ENCODE measurements around the gene C19orf73. TPM values are rescaled to one million over a fixed set of nuclear protein-coding genes. Genes with fewer than 3 reads are reported as not detected.

C19orf73 gene, protein sequence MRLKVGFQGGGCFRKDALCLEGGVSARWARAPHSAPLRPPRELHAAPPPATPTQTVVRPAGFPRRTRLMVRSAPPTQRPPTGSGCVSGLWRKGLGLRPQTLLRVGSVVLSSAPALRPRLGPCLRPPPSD
- total RNA-seq = 0.73 and 1.2 TPM in 2 replicates

DNA sequence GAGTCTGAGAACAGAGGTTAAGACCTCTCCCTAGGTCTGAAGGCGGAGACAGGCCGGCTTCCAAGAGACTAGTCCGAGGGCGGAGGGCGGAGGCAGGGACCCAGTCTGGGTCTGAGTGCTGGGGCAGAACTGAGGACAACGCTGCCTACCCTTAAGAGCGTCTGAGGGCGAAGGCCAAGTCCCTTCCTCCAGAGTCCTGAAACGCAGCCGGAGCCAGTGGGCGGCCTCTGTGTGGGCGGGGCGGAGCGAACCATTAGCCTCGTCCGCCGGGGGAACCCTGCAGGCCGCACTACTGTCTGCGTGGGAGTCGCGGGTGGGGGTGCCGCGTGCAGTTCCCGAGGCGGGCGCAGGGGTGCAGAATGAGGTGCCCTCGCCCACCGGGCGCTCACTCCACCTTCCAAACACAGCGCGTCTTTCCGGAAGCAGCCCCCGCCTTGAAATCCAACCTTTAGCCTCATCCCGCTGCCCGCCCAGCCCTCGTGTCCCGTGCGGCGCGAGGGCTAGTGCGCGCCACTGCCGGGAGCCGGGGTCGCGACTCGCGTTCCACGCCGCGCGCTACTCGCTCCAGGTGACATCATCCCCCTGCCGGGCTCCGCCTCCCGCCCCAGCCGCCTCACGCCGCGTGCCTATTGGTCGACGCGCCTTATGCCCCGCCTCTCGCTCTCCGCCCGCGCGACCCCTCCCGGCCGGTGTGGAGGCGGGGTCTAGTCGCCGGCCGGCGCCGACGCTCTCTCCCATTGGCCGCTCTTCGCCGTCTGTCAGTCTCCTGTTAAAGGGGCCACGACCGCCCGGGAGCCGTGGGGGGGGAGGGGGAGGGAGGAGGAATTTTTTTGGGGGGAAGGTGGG lies at the start of gene C19orf73:
Gene C19orf73 (minus strand): TSS at position 579 of the 846 bp plus-strand sequence. CDS start 121 bp downstream, at position 458.
- peak; percentile 75 for DNase-seq (ENCODE audit: low read depth, low spot score)

DNA sequence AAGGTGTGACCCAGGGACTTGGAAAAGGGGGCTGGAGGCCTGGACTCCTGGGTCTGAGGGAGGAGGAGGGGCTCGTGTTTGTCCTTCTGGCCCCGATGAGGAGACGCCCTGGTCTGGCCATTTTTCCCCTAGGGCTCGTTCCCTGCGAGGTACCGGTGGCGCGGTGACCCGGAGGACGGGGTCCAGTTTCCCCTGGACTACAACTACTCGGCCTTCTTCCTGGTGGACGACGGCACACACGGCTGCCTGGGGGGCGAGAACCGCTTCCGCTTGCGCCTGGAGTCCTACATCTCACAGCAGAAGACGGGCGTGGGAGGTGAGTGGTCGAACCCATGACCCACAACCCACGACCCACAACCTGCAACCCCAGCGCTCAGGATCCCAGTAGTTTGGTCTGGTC lies 49.5 kb upstream of the C19orf73 start:
- no peak for DNase-seq (ENCODE audit: low read depth, low spot score)

DNA sequence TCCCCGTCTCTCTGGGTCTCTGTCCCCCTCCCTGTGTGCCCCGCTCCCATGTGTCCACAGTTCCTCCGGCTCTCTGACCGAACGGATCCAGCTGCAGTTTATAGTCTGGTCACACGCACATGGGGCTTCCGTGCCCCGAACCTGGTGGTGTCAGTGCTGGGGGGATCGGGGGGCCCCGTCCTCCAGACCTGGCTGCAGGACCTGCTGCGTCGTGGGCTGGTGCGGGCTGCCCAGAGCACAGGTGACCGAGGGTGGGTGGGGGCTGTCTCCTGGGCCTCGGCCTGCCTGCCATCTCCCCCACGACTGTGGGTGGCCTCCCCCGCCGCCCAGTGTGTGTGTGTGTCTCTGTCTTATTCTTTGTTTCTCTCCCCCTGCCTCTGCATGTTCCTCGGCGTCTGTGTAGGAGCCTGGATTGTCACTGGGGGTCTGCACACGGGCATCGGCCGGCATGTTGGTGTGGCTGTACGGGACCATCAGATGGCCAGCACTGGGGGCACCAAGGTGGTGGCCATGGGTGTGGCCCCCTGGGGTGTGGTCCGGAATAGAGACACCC lies 49.0 kb upstream of the C19orf73 start:
- DNase-seq (ENCODE audit: low read depth, low spot score) = no peak

DNA sequence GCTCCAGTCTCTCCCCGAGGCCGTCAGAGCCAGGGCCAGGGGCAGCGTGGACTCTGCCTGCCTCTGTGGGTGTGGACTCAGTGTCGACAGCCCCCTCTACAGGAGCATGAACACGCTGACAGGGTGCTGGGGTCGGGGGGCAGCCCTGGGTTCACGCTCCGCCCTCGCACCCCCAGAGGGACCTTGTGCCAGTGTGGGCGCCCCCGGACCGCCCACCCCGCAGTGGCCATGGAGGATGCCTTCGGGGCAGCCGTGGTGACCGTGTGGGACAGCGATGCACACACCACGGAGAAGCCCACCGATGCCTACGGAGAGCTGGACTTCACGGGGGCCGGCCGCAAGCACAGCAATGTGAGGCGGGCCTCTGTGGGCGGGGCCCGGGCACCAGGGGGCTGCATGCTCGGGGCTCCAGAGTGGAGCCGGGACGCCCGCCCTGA lies 46.9 kb upstream of the C19orf73 start:
- no peak for DNase-seq (ENCODE audit: low read depth, low spot score)

DNA sequence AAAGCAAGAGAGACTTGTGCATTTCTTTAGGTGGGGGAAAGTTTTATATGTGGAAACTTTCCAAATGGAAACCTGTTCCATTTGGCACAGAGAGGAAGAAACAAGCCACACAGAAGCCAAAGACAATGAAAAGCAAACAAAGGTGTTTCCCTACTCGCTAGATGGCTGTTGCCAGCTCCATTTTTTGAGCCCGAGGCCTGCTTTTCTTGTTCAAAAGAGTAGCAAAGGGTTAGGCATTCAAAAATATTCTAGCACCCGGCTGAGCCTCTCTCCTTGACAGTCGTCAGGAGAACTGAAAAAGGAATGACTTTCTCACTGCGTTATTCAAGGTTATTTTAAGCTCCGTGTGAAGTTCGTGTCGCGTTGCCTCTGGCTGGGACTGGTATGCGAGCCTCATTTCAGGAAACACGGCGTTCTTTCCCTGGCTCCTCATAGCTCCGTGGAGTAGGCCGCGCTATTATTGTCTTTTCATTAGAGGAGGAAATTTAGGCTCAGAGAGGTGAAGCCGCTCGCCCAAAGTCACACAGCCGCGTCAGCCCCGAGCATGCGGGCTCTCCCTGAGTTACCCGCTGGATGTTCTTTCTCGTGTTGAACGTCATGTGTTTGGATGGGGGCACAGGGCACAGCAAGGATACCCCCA lies 46.3 kb upstream of the C19orf73 start:
- no peak for DNase-seq (ENCODE audit: low read depth, low spot score)

GRCh38 chr19:49161987-49162386 lies 43.0 kb upstream of the C19orf73 start:
- no peak for DNase-seq (ENCODE audit: low read depth, low spot score)

GRCh38 chr19:49160450-49161189 lies 41.7 kb upstream of the C19orf73 start:
- DNase-seq (ENCODE audit: low read depth, low spot score) = no peak

DNA sequence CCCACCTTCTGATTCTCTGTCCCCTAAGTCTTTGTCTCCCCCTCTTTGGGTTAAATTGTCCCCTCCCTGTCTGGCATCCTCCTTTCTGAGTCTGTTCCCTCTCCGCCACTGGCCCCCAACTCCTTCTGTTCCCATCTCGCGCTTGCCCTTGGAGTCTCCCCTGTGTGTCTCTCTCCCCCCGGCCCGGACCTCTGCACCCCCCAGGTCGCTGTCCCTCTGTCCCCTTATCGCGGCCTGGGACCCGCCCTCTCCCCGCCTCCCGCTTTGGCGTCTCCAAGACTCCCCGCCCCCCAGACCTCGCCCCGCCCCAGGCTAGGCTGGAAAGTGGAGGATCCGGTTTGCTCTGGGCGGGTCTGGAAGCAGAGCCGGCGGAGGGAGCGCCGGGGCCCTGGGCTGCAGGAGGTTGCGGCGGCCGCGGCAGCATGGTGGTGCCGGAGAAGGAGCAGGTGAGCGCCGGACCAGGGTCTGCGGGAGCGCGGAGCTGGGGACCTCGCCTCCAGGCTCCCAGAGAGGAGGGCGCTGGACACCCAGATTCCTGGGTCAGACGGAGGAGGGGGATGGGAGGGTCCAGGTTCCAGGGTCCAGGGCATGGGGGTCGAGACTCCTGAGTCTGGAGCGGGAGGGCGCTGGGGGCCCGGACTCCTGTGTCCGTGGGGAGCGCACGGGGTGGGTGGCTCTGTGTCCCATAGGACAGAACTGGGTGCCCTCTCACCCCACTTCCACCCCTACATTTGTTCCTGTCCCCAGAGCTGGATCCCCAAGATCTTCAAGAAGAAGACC lies 38.7 kb upstream of the C19orf73 start, which contains the start of gene TRPM4:
Gene TRPM4 (plus strand): TSS at position 348 of the 780 bp plus-strand sequence. CDS start 75 bp downstream, at position 423.
- no peak for DNase-seq (ENCODE audit: low read depth, low spot score)

DNA sequence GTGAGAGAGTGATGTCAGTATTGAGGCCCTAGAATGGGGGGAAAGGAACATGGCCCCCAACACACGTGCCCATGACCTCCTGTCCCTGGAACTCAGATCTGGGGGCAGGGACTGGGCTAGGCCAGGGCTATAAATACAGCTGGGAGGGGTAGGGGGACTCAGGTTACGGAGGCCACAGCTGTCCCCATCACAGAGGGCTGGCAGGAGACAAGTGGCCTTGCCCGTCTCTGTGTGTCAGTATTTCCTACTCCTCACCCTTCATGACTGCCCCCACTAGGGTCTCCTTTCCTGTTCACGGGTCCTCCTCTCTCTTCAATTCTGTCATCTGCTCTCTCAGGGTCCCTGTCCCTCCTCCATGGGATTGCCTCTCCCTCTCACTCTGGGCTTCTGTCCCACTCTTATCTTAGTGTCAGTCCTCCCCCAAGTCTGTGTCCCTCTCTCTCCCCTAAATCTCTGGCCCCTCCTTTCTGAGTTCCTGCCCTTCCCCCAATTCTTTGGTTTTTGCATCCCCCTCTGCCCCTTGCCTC lies 36.9 kb upstream of the C19orf73 start:
- DNase-seq (ENCODE audit: low read depth, low spot score) = no peak

GRCh38 chr19:49155005-49155819 lies 36.3 kb upstream of the C19orf73 start, which contains the start of gene HRC:
Gene HRC (minus strand): TSS chr19:49155396. CDS start chr19:49155237, 159 bp downstream.
- no peak for DNase-seq (ENCODE audit: low read depth, low spot score)

GRCh38 chr19:49154279-49154678 lies 35.3 kb upstream of the C19orf73 start:
- no peak for DNase-seq (ENCODE audit: low read depth, low spot score)

DNA sequence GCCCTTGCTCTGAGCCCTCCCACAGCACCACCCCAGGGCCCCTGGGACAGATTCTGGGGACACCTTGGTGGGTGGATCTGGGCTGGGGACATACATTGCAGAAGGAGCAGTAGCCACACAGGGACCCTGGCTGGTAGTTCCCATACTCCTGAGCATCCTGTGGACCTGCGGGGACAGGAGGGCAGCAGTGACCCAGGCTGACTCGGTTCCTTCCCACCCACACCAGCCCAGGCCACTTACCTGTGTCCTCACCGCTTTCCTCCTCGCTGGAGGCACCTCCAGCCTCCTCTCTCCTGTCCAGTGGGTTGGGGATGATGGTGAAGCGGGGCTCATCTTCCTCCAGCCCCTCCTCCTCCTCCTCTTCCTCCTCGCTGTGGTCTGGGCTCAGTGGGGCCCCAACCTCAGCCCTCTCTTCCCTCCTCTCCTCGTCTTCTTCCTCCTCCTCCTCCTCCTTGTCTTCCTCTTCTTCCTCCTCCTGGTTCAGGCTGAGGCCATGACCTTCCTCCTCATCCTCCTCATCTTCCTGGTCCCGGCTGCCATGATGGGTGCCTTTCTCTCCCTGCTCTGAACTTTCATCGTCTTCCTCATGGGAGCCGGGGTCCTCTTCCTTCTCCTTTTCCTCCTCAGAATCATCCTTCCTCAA lies 34.3 kb upstream of the C19orf73 start:
- DNase-seq (ENCODE audit: low read depth, low spot score) = no peak

DNA sequence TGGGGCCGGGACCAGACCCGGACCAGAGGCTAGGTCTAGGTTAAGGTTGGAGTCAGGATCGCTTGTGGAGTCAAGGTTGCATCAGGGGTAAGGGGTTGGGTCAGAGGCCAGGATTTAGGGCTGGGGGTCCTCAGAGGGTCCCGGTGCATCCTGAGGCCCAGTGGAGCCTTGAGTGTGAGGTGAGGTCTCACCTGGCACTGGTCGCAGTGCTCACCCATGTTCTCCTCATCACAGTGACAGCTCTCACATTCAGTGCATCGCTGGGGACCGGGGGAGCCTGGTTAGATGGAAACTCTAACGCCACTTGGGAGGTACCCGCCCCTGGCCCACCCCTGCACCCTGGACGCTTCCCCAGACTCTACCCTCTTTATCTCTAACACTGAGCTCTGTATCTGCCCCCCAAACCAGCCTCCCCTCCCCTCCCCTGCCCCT lies 33.2 kb upstream of the C19orf73 start:
- DNase-seq (ENCODE audit: low read depth, low spot score) = no peak

DNA sequence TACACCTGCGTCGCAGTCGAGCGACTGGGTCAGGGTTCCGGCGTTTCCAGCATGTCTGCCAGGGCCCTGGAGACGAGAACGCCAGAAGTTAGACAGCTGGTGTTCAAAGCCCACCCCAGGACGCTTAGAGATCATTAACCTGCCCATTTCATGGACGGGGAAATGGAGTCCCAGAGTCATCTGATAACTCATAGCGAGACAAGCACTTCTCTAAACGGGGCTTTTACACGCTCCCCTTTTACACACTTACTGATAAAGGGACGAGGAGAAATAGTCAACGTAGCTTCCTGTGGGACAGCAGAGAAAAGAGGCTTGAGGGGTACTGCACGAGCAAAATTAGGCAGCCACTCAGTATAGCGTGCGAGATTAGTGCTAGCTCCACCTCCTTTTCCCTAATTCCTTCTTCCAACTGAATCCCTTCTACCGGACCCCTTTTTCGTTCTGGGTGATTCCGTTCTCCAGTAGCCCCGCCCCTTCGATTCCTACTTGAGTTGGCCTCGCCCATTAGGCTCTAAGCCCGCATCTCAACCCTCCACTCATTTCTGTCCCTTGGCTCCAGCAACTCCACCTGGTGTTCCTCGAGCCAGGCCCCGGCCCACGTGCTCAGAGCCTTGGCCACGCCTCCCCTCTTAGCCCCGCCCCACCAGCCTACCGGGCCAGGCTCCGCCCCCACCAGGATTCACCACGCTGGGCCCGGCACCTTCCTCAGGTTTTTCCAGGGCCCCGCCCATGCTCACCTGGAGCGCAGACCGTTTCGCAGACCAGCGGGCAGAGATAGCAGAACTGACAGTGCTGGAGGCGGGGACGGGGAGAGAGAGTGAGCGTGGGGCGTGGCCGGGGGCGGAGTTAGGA lies 32.5 kb upstream of the C19orf73 start:
- DNase-seq (ENCODE audit: low read depth, low spot score) = no peak

DNA sequence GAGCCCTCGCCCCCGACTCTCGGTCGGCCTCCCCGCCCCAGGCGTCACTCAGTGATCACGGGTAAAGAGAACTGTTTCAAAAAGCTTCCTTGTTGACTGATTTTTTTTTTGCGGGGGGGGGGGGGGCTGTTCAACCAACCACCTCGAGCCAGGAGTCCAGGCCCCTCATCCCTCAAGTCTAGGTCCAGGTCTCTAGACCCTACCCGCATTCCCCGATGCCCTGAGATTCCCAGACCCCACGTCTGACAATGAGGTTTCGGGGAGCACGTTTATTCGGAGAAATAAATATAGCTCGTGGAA lies 32.0 kb upstream of the C19orf73 start:
- DNase-seq (ENCODE audit: low read depth, low spot score) = no peak

DNA sequence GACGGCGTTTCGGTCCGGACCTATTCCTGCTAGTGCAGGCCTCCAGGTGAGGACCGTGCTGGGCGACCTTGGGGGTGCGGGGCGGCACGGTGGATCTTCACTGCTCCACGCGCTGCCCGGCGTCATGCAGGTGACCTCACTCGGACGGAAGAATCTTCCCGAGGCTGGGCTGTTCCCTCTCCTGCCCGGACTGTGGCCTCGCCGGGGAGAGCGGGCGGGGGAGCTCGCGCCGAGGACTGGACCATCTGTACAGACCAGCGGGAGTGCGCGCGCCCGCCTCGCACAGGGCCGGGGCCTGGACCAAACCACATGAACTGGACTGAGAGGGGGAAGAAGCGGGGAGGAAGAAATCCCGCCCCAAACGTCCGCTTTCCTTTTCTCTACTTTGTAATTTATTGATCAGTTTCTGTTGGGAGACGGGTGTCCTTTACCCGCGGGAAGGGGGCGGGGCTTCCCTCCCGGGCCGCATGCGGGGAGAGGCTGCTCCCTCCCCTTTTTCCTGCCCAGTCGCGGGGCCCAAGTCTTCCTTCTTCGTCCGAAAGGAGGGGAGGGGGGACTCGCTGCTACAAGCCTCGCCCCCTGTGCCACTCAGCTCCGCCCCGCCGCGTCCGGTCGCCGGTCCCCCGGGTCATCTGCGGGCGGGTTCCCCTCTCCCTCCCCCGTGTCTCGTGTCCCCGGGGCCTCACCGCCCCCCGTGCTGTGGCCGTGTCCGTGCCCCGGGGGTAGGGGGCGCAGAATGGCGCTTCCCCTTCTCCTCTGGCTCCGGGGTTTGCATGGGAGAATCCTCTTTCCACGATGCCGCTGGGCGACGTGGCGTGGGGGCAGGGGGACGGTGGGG lies 31.4 kb upstream of the C19orf73 start:
- DNase-seq (ENCODE audit: low read depth, low spot score) = no peak

DNA sequence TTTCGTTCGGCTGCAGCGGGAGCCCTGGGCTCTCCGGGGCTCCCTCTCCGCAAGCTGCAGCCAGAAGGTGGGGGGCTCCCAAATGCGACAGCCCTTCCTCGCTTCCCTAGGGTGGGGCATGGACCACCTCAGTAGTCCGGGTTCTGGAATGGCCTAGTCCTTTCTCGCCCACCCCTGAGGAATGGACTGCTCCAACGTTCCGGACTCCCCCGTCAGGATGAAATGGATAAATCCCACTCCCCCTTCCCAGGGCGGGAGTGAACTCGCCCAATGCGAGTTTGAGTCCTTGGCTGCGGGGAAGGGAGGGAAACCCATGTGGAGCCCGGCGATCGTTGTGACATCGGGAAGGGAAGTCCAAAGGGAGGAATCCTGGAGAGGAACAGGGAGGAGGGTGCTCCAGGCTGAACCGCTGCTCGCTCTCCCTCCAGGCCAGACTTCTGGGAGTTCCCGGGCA lies 30.7 kb upstream of the C19orf73 start:
- peak; percentile 61 for DNase-seq (ENCODE audit: low read depth, low spot score)
